Measurements from ENCODE around the gene BDKRB2.

DNA sequence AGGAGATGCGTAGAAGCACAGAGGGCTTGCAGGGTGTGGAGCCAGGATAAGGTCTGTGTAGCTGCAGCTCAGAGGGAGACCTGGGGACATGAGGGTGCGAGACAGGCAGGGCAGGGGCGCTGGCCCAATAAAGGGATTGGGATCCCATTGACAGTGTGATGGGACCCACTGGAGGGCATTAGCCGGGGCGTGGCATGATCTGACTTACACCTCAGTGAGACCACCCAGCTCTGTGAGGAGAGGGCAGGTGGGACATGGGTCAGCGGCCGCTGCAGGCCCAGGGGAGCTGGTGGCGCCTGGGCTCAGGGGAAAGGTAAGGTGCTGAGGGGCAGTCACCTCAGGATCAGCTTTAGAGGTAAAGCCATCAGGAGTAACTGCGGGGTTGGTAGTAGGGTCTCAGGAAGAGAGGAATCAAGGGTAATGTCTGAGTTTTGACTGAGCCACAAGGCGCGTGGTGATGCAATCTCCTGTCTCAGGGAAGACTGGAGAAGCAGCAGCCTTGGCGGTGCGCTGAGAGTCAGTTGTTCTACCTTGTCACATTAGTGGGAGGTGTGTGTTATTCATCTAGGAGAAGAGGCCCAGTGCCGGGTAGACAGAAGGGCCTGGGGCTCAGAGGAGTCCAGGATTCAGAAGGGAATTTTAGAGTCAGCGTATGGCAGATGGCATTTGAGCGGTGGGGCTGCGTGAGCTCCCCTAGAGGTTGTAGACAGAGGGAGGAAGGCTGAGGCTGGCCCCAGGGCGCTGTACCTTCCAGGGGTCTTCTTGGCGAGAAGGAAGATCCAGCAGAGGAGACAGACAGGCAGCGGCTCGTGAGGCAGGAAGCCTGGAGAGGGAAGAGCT lies 30.8 kb upstream of the BDKRB2 start:
- TF ChIP-seq CTCF (IDR thresholded peaks at IDR 0.05; ENCODE audit: low read depth, low read length) = no peak
- no peak for TF ChIP-seq EZH2phosphoT487 (IDR thresholded peaks at IDR 0.05; ENCODE audit: low read depth)

Data from OCI-LY3 (cell line).